Stimulated activated CD8-positive, alpha-beta memory T cell treated with anti-CD3 and anti-CD28 coated beads, Interleukin-7, amount 100 ng/mL, for 4 hours (primary cell): ENCODE data around the gene RNF14.
"Not testable (repeated sequence)": the region's sequence is repeated elsewhere in the genome, so short reads cannot be mapped to it uniquely, and the experiment has no call there.

Source experiments
- DNase-seq, 2 donors: peaks; one replicate each; pipeline ENCODE4 v3.0.0-alpha.2; 2020; ENCODE audit warnings: low read depth in 2 of 2

The RNF14 gene, protein sequence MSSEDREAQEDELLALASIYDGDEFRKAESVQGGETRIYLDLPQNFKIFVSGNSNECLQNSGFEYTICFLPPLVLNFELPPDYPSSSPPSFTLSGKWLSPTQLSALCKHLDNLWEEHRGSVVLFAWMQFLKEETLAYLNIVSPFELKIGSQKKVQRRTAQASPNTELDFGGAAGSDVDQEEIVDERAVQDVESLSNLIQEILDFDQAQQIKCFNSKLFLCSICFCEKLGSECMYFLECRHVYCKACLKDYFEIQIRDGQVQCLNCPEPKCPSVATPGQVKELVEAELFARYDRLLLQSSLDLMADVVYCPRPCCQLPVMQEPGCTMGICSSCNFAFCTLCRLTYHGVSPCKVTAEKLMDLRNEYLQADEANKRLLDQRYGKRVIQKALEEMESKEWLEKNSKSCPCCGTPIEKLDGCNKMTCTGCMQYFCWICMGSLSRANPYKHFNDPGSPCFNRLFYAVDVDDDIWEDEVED

DNA sequence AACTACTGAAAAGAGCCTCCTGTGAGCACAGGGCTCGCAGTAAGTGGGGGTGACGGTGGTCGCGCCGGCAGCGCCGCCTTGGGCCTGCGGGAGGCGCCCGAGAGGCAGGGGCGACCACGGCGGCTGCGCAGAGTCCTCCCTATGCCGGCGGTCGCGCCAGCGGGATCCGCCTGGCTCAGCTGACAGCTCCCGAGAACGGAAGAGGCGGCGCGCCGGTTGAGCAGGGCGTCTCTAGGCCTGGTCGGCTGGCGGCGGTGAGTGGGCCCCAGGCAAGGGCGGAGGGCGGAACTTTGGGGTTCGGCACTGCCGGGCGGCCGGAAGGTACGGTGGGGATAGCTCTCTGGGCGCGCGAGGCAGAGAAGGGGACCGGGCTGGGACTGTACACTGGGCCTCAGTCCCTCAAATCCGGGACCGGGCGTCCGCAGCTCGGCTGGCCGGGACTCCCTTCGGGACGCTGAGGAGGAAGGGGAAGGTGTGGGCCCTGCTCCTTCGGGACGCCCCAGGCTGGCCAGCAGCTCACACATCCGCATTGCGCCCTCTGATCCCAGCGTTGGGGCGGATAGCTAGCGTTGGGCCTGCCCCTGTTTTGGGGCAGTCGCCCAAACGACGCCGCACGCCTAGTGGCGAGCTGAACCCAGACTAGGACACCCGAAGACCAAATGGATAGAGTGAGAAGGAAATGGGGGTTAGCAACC lies at the start of gene RNF14:
Gene RNF14 (plus strand): TSS at position 192 of the 695 bp plus-strand sequence. CDS start 4,484 bp downstream, outside the sequence.
- DNase-seq: peak; percentile 80 to 94

DNA sequence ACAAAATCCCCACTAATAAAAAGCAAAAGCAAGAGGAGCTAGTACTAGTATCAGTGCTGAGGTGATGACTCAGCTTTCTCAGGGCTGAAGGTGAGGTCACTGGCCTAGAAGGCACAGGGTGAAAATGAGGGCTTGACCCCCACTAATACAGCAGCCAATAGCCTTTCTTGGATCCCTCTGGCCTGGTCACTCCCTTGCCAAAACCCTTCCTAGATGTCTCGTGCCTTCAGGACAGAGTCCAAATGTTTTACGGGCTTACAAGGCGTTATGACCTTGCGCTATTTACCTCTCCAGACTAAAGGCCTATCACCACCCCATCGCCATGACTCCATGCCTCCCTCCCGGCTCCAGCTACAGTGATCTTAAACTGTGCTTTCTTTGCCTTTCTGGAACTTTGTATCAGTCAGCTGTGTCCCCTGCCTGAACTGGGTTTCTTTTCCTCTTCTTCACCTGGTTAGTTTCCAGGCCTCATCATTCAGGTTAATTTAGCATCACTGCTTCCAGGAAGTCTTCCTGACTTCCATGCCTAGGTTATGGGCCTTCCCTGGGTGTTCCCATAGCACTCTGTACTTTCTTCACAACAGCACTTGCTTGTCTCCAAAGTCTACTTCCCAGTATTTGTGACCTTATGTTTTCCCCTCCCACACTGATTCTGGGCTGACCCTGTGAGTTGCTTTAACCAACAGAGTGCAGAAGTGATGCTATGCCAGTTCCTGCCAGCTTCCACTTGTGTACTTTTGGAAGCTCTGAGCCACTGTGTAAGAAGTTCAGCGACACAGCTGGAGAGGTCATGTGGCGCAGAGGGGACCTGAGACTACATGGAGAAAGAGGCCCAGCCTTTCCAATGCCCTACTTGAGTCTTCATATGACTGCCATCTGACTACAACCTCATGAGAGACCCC lies 49.4 kb upstream of the RNF14 start:
- no peak for DNase-seq

DNA sequence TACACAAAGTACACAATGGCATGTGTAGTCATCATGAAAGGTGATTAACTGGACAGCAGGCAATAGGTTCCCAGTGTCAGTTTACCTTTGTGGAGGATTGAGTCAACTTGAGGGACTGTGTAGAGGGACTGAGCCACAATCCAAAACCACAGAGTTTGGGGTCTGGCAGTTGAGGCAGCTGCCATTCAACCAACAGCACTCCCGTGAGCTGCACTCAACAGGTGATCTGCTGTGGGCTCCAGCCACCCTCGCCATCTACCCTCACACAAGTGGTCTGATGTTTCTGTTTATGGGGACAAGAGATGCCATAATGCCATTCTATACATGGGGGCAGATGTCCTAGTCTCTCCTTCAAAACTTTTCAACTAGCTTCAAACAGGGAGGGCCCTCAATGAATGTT lies 48.1 kb upstream of the RNF14 start:
- DNase-seq: no peak

DNA sequence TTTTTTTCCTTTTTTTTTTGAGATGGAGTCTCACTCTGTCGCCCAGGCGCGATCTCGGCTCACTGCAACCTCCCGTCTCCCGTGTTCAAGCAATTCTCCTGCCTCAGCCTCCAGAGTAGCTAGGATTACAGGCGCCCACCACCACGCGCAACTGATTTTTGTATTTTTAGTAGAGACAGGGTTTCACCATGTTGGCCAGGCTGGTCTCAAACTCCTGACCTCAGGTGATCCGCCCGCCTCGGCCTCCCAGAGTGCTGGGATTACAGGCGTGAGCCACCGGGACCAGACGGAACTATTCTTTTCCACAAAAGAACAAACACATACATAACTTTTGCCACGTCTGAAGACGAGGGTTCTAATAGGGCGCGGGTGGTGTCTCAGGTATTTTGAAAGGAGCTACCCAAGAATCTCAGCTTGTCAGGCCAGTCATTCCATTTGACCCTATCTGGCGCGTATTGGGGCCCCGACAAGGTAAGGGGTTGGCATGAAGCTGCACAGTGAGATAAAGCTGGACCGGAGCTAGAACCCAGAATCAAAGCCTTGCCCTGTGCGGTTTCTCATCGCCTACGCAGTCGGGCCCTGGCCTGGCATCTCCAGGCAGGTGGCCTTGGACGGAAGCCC lies 46.0 kb upstream of the RNF14 start:
- not testable (repeated sequence) for DNase-seq

DNA sequence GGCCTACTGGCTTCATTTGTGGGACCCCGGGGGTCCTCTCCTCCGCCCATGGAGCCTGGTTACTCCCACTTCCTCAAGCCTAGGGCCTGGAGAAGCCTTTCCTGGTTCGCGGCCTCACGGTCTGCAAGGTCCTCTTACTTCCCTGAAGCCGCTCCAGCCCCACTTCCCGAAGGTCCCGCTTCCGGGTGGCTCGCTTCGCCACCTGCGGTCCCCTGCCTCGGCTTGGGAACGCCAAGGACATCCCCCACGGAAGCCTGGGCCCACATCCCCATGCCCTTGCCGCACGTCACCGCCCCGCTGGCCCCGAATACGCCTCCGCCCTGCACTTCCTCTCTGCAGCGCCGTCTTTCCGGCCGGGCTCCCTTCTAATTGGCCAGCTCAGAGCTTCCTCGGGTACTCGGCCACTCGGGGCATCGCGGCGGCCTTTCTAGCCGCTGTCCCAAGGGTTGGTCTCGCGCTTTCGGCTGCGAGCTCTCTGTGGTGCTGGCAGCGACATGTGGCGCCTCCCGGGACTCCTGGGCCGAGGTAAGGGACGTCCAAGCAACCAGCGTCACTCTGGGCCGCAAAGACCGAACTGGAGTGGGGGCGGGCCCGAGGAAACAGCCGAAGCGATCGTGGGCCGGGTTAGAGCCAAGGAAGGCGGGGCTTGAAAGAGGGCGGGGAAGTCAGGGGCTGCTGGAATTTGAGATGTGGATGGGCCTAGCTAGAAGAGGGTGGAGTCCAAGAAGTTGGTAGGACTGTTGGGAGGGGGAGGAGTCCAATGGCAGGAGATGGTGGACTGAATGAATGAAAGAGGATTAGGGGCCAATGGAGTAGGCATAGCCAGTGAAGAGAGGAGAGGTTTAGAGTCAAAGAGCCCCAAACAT lies 45.2 kb upstream of the RNF14 start, which contains the start of gene DELE1:
Gene DELE1 (plus strand): TSS at position 424 of the 866 bp plus-strand sequence. CDS start 71 bp downstream, at position 495.
- peak; percentile 87 to 90 for DNase-seq

DNA sequence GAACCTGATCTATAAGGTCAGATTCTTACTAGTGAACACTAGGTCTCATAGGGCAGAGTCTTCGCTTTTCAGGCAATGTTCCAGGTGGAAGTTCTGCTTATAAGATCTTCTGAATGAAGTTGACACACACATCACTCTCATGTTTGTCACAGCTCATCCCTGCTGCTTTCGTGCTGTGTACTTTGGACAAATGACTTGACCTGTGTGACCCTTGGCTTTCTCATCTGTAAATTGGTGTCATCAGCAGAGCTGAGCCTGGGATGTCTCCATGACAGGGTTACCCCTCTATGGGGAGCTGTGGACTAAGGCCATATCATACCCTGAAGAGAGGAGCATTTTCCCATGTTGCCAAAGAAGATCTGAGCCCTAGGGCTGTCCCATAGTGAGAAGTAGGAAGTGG lies 42.5 kb upstream of the RNF14 start:
- DNase-seq: no peak

DNA sequence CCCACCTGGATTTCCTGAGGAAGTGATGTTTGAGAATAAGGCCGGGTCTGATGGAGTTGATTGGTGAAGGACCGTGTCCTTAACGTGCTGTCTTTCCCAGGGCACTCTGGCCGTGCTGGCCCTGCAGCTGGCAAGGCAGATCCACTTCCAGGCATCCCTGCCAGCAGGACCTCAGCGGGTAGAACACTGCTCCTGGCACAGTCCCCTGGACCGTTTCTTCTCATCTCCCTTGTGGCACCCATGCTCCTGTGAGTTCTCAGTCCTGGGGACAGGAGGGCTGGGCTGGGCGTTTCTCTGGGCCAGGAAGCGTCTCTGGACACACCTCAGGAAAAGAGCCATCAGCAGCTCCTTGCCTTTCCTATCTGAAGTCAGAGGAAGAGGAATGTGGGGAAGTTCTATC lies 40.9 kb upstream of the RNF14 start:
- DNase-seq: no peak

DNA sequence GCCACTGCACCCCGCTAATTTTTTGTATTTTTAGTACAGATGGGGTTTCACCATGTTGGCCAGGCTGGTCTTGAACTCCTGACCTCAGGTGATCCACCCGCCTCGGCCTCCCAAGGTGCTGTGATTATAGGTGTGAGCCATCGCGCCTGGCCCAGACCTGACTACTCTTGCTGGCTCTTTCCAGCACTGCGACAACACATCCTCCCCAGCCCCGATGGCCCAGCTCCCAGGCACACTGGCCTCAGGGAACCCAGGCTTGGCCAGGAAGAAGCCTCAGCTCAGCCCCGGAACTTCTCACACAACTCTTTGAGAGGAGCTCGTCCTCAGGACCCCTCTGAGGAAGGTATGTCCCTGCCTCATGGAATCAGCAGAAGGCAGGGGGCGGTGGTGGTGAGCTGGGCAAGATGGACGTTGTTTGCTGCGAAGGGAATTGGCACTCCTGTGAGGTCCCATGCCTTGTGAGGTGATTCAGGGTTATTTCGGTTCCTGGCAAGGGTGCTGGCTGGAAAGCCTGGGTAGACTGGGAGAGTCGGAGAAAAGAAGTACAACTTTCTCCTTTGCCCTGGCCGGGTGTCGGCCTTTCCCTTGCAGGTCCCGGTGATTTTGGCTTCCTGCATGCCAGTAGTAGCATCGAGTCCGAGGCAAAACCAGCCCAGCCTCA lies 39.4 kb upstream of the RNF14 start:
- DNase-seq: no peak

DNA sequence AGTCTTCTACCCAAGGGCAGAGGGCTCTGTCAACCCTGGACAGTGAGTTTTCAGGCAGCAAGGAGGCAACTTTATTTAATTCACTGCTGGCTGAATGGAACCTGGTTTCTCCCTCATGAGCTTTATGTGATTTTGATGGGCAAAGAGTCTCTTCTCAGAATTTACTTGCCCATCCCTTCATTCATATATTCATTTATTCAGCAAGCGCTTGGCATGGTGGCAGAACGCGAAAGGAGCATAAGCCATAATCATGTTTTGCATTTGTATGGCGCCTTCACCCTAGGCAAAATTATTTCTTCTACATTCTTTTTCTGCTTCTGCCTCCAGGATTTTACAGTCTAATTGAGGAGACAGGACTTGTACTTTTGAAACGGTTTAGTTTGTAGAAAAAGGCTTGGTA lies 37.2 kb upstream of the RNF14 start:
- DNase-seq: no peak

DNA sequence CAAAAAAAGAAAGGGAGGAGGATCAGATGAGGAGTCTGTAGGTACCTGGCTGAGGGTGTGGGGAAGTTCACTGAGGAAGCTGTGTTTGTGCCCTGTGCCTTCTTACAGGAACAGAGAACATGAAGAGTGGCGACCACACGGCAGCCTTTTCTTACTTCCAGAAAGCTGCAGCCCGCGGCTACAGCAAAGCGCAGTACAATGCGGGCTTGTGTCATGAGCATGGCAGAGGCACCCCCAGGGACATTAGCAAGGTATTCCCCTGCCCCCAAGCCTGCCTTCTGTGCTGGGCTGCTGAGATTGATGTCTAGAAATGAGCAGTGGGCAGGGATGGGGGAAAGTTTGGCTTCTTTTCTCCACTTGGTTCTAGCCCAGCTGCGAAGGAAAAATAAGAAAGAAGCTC lies 35.8 kb upstream of the RNF14 start:
- no peak for DNase-seq

DNA sequence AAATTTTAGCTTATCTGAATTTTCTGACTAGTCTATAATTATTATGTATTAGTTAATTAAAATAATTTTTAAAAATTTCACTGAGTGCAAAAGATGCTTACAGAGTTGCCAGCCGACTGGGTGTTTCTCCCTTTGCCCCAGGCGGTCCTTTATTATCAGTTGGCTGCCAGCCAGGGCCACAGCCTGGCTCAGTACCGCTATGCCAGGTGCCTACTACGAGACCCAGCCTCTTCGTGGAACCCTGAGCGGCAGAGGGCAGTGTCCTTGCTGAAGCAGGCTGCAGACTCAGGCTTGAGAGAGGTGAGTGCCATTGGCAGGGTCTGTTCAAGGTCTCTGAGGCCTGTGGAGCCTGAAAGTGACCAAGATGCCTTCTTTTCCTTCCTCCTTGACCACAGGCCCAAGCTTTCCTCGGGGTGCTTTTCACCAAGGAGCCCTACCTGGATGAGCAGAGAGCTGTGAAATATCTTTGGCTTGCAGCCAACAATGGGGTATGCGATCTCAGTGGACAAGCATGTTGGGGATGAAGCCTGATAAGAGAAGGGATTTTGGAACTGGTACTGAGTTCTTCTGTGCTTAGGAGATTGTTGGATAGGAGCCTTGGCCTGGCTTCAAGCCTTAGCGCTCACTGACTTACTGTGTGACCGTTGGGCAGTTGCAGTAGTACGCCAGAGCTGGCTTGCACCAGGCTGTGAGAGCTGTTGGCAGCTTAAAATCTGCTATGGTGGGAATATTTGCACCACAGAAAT lies 34.6 kb upstream of the RNF14 start:
- no peak for DNase-seq

DNA sequence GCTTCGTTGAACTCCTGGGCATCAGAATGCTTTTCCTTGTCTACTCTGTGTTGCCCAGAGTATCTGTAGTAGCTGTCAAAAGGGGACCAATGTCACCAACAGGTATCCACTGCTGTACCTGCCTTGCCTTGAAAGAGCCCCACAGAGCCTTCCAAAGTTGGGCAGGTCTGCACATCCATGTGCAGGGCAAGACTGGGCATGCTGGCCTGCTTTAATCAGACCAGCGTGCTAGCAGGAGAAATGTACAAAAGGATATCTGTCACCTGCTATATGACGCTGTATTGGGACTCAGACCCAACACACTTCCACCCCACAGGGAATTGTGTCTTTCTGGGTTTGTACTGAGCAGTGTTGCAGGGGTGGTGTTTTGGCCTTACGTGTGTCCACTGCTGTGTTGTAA lies 33.4 kb upstream of the RNF14 start:
- no peak for DNase-seq

DNA sequence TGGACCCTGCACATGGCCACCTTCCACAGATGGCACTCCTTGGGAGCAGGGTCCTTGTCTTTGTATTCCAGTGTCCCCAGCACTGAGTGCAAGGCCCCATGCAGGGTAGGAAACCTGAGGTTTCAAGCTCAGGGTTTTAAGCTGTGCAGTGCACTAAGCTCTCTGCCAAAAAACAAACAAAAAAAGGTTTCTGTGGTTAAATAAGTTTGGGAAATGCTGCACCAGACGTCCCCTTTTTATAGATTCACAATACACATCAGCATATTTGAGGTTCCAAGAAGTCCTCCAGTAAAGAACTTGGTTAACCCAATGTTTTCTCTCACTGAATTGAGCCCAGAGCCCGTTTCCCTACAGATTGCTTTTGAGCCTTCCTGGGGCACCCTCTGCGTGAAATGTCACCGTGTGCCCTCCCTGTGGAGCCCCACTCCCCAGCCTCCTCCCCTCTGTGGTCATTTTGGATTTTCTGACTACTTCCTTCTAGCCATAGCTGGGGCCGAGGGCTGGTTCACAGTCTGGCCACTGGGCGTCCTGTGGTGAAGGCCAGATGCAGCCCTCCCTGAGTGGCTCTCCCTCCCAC lies 28.1 kb upstream of the RNF14 start:
- no peak for DNase-seq

DNA sequence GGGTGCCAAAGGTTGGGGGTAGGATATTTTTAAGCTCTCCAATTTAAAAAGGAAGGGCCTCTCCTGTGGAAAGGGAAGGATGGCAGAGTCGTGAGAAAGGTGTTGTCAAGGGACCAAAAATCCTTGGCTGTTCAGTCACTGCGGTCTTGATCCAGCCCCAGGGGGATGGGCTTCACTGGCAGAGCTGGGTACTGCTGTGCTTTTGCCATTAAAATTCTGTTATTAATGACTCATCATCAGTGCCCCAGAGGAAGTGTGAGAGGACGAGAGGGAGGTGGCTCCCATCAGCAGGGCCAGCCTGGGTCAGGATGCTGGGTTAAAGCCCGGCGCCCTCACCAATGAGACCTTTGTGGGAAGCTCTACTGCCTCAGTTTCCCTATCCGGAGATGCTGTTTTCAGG lies 27.6 kb upstream of the RNF14 start:
- no peak for DNase-seq

DNA sequence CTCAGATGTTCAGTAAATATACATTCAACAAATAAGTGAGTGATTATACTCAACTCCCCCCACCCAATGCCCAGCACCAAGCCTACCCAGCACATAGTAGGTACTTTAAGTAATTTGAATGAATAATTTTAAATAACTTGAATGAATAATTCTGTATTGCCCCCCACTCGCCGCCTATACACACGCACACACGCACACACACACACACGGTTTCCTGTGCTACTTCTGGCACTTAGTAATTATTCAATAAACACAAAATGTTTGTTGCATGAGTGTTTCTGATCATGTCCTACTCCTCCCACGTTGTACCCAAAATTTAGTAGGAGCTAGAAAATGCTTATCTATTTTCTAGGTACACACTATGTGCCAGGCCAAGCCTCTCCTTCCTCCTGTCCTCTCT lies 27.1 kb upstream of the RNF14 start:
- DNase-seq: no peak

DNA sequence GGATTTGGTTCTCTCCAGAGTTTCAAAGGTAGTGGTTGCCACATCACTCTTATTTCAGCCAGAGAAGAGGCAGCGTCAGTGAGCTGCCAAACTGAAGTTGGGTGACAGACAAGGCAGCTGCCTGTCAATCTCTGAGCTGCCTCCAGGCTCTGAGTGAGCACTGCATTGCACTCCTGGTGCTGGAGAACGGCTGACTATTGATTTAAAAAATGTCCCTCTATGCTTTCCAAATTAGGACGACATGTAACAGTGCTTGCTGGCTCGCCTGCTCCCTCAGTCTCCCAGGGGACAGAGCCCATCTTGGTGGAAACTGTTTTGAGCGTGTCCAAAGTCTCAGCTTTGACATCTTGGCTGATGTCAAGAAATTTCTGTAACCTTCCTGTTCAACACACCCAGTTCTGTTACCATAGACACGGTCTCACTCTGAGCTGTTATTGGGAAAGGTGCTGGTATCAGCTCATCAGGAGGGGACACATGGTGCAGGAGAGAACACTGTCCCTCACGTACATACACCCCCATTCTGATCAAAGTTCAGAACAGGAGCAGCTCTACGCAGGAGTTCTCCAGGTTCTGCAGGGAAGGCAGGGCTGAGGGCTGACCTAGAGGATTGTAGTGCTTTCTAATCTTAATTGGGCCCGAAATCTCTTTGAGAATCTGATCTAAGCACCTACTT lies 26.6 kb upstream of the RNF14 start:
- DNase-seq: no peak

DNA sequence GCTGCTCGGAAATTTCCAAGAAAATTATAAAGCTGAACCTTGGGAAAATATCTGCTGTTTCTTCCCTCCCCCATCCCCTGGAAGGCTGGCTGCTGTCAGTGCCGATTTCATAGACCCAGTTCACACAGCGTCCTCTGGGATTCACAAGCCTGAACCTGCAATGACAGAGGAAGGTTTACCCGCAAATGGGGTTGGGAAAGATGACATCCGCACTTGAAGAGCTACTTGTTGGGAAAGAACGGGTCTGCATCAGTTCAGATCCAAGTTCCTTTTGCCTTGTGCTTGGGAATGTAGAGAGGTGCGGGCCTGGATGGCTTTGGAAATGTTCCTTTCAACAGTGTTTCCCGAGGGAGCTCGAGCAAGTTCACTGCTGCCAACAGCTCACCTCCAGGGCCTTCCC lies 24.8 kb upstream of the RNF14 start:
- DNase-seq: no peak

DNA sequence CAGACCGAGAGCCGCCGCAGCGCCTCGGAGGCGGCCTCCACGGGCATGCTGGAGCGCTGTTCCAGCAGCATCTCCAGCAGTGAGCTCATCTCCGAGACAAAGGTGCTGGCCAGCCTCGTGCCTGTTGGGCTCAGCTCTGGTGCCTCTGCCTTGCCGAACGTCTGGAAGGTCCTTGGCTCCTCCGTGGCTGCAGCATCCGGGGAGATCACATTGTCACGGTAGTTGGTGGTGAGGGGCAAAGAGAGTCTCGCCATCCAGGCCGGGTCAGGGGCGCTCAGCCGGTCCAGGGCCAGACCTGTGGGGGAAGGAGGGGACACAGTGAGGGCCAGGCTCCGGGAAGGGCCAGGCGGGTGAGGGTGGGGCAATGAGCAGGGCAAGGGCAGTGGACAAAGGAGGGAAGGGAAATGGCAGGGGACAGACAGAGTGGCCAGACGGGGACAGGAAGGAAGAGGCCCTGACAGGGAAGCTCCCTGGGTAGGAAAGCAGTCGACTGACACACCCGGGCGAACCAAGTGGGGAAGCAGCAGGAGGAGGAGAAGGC lies 23.3 kb upstream of the RNF14 start:
- DNase-seq: no peak
